HEK293 (cell line): ENCODE data around the gene CNTFR.

Experiments
- CTCF ChIA-PET: fragments of 350-600 bp; formaldehyde crosslinking; extraction: SDS; loops from one replicate; lab custom pipeline; 2021; ENCODE audit warnings: antibody characterized with exemption; lab: Yijun Ruan, JAX
- POLR2A ChIA-PET: fragments of 300-600 bp; formaldehyde crosslinking; extraction: SDS; loops from one replicate; lab custom pipeline; 2020; ENCODE audit warnings: antibody characterized with exemption, inconsistent platforms; lab: Yijun Ruan, JAX
- H3K27ac ChIP-seq: fragments of 200-500 bp; sonication (Bioruptor generic); 2 replicates; pipeline ENCODE4 v1.5.1; 2014; ENCODE audit warnings: low read depth, low read length, control low read depth, inconsistent platforms; ENCODE audit errors: extremely low read depth
- H3K36me3 ChIP-seq, 2 experiments: fragments of 200-500 bp in 1 of 2; sonication (Bioruptor generic) in 1 of 2; 1 replicate in 1 of 2; 2 replicates in 1 of 2; pipeline ENCODE4 v1.5.1; 2014 to 2017; ENCODE audit warnings: inconsistent platforms in 2 of 2, low read length in 2 of 2; ENCODE audit not compliant: control insufficient read depth in 2 of 2, insufficient read depth in 1 of 2
- H3K4me1 ChIP-seq: fragments of 200-500 bp; sonication (Bioruptor generic); 2 replicates; pipeline ENCODE4 v1.5.1; 2014; ENCODE audit warnings: mild to moderate bottlenecking, low read length, inconsistent platforms; ENCODE audit not compliant: control insufficient read depth, insufficient read depth
- H3K4me3 ChIP-seq: 2 replicates; pipeline ENCODE4 v1.5.1; 2011; ENCODE audit warnings: low read depth, mild to moderate bottlenecking, control low read depth, low read length, moderate library complexity
- H3K9me3 ChIP-seq: fragments of 200-500 bp; sonication (Bioruptor generic); 2 replicates; pipeline ENCODE4 v1.5.1; 2014; ENCODE audit warnings: low read depth, low read length, inconsistent platforms; ENCODE audit not compliant: control insufficient read depth, insufficient read depth
- GFI1B ChIP-seq: fragments of 450-650 bp; formaldehyde crosslinking; IDR thresholded peaks from 2 replicates; pipeline ENCODE4 v1.5.1; 2016; ENCODE audit warnings: missing biosample characterization, missing genetic modification characterization
- PRDM2 ChIP-seq: fragments of 450-650 bp; formaldehyde crosslinking; IDR thresholded peaks from 2 replicates; pipeline ENCODE4 v1.5.1; 2016; ENCODE audit warnings: missing biosample characterization, missing genetic modification characterization, borderline replicate concordance
- SALL2 ChIP-seq: fragments of 450-650 bp; formaldehyde crosslinking; IDR thresholded peaks from 2 replicates; pipeline ENCODE4 v1.5.0; 2017; ENCODE audit warnings: missing biosample characterization, mild to moderate bottlenecking, missing genetic modification characterization, borderline replicate concordance
- ZBTB21 ChIP-seq: fragments of 450-650 bp; formaldehyde crosslinking; IDR thresholded peaks from 2 replicates; pipeline ENCODE4 v1.5.1; 2017; ENCODE audit warnings: missing biosample characterization, missing genetic modification characterization
- ZFP69B ChIP-seq: fragments of 450-650 bp; formaldehyde crosslinking; IDR thresholded peaks from 2 replicates; pipeline ENCODE4 v1.5.1; 2016; ENCODE audit warnings: missing biosample characterization, missing genetic modification characterization
- ZIC2 ChIP-seq: fragments of 450-650 bp; formaldehyde crosslinking; IDR thresholded peaks from 2 replicates; pipeline ENCODE4 v1.5.1; 2016; ENCODE audit warnings: missing biosample characterization, missing genetic modification characterization
- ZNF112 ChIP-seq: fragments of 450-650 bp; formaldehyde crosslinking; IDR thresholded peaks from 2 replicates; pipeline ENCODE4 v1.5.0; 2017; ENCODE audit warnings: missing biosample characterization, missing genetic modification characterization
- ZNF24 ChIP-seq: fragments of 450-650 bp; formaldehyde crosslinking; IDR thresholded peaks from 2 replicates; pipeline ENCODE4 v1.5.1; 2016; ENCODE audit warnings: missing biosample characterization, missing genetic modification characterization
- ZNF266 ChIP-seq: fragments of 450-650 bp; formaldehyde crosslinking; IDR thresholded peaks from 2 replicates; pipeline ENCODE4 v1.5.1; 2016; ENCODE audit warnings: missing biosample characterization, missing genetic modification characterization, low read depth
- ZNF302 ChIP-seq: fragments of 450-650 bp; formaldehyde crosslinking; IDR thresholded peaks from 2 replicates; pipeline ENCODE4 v1.5.1; 2016; ENCODE audit warnings: missing biosample characterization, missing genetic modification characterization, low read depth
- ZNF423 ChIP-seq: fragments of 450-650 bp; formaldehyde crosslinking; IDR thresholded peaks from 2 replicates; pipeline ENCODE4 v1.5.1; 2016; ENCODE audit warnings: missing biosample characterization, missing genetic modification characterization
- ZNF521 ChIP-seq: fragments of 450-650 bp; formaldehyde crosslinking; IDR thresholded peaks from 2 replicates; pipeline ENCODE4 v1.5.1; 2017; ENCODE audit warnings: missing biosample characterization, mild to moderate bottlenecking, missing genetic modification characterization
- ZNF549 ChIP-seq: fragments of 450-650 bp; IDR thresholded peaks from 2 replicates; pipeline ENCODE4 v1.5.1; 2018; ENCODE audit warnings: missing biosample characterization, missing genetic modification characterization, mild to moderate bottlenecking, inconsistent platforms, moderate library complexity
- ZNF560 ChIP-seq: fragments of 450-650 bp; formaldehyde crosslinking; IDR thresholded peaks from 2 replicates; pipeline ENCODE4 v1.5.1; 2017; ENCODE audit warnings: missing biosample characterization, missing genetic modification characterization, borderline replicate concordance
- ZNF707 ChIP-seq: fragments of 450-650 bp; formaldehyde crosslinking; IDR thresholded peaks from 2 replicates; pipeline ENCODE4 v1.5.1; 2016; ENCODE audit warnings: missing biosample characterization, missing genetic modification characterization
- ZNF791 ChIP-seq: fragments of 450-650 bp; formaldehyde crosslinking; IDR thresholded peaks from 2 replicates; pipeline ENCODE4 v1.5.1; 2016; ENCODE audit warnings: missing biosample characterization, missing genetic modification characterization
- TF ChIP-seq, protein P1 (sequence below): fragments of 450-650 bp; formaldehyde crosslinking; optimal IDR thresholded peaks from 2 replicates; pipeline ENCODE3; 2016; ENCODE audit warnings: missing biosample characterization, mild to moderate bottlenecking, missing genetic modification characterization
- TF ChIP-seq, protein P2 (sequence below): fragments of 450-650 bp; formaldehyde crosslinking; IDR thresholded peaks from 2 replicates; pipeline ENCODE4 v1.5.1; 2016; ENCODE audit warnings: missing biosample characterization, missing genetic modification characterization, borderline replicate concordance

CNTFR gene

GRCh38 chr9:34553511-34554021 is 36.0 kb downstream of the CNTFR start:
- peaks cover 3% of the 10 kb centered on the region; the same call in 1 of the 2 replicates for H3K4me1 ChIP-seq
- POLR2A ChIA-PET = no interaction called here
- H3K4me3 ChIP-seq = no peak overlapping the region
- no peaks in the 10 kb centered on the region for H3K9me3 ChIP-seq
- H3K27ac ChIP-seq = no peak overlapping the region
- CTCF ChIA-PET = interaction anchor here (0.7 to 6.5 kb wide), 2 partner anchors 38 to 559 kb away, joined by 3 to 49 read pairs; no protein-coding TSS in a partner anchor
- TF ChIP-seq, protein P1, sequence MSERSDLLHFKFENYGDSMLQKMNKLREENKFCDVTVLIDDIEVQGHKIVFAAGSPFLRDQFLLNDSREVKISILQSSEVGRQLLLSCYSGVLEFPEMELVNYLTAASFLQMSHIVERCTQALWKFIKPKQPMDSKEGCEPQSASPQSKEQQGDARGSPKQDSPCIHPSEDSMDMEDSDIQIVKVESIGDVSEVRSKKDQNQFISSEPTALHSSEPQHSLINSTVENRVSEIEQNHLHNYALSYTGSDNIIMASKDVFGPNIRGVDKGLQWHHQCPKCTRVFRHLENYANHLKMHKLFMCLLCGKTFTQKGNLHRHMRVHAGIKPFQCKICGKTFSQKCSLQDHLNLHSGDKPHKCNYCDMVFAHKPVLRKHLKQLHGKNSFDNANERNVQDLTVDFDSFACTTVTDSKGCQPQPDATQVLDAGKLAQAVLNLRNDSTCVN (tag by site-specific recombination) = no peak
- TF ChIP-seq GFI1B (tag by site-specific recombination) (no peak), PRDM2 (tag by site-specific recombination) (no peak), ZNF521 (tag by site-specific recombination) (no peak), ZNF791 (tag by site-specific recombination) (no peak), ZNF423 (0 out of 2 replicates have a peak, but pooled peaks have one; percentile 11), ZNF302 (tag by site-specific recombination) (no peak), ZNF112 (tag by site-specific recombination) (no peak), ZIC2 (tag by site-specific recombination) (peak; percentile 50), ZFP69B (no peak), ZNF24 (tag by site-specific recombination) (no peak), ZNF707 (tag by site-specific recombination) (no peak), ZNF549 (tag by site-specific recombination) (no peak), ZBTB21 (tag by site-specific recombination) (no peak), SALL2 (tag by site-specific recombination) (no peak), ZNF560 (tag by site-specific recombination) (no peak), ZNF266 (tag by site-specific recombination) (no peak)
- TF ChIP-seq, protein P2, sequence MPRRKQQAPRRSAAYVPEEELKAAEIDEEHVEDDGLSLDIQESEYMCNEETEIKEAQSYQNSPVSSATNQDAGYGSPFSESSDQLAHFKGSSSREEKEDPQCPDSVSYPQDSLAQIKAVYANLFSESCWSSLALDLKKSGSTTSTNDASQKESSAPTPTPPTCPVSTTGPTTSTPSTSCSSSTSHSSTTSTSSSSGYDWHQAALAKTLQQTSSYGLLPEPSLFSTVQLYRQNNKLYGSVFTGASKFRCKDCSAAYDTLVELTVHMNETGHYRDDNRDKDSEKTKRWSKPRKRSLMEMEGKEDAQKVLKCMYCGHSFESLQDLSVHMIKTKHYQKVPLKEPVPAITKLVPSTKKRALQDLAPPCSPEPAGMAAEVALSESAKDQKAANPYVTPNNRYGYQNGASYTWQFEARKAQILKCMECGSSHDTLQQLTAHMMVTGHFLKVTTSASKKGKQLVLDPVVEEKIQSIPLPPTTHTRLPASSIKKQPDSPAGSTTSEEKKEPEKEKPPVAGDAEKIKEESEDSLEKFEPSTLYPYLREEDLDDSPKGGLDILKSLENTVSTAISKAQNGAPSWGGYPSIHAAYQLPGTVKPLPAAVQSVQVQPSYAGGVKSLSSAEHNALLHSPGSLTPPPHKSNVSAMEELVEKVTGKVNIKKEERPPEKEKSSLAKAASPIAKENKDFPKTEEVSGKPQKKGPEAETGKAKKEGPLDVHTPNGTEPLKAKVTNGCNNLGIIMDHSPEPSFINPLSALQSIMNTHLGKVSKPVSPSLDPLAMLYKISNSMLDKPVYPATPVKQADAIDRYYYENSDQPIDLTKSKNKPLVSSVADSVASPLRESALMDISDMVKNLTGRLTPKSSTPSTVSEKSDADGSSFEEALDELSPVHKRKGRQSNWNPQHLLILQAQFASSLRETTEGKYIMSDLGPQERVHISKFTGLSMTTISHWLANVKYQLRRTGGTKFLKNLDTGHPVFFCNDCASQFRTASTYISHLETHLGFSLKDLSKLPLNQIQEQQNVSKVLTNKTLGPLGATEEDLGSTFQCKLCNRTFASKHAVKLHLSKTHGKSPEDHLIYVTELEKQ (tag by site-specific recombination) = no peak
- no peaks in the 10 kb centered on the region for H3K36me3 ChIP-seq
